Neural cell (in vitro differentiated cells): Measurements from ENCODE around the gene FBLN2.

Experiments
- CTCF ChIP-seq: fragments of 450-650 bp; IDR thresholded peaks from 2 replicates; pipeline ENCODE4 v1.5.1; 2014; ENCODE audit warnings: antibody characterized with exemption, mild to moderate bottlenecking, moderate library complexity; ENCODE audit not compliant: poor library complexity, severe bottlenecking
- POLR2AphosphoS5 ChIP-seq: IDR thresholded peaks from 2 replicates; pipeline ENCODE4 v1.6.1; 2012
- RAD21 ChIP-seq: fragments of 450-650 bp; conservative IDR thresholded peaks from 2 replicates; pipeline ENCODE4 v1.6.1; 2014; ENCODE audit warnings: antibody characterized with exemption, mild to moderate bottlenecking, moderate library complexity
- TAF1 ChIP-seq: IDR thresholded peaks from 2 replicates; pipeline ENCODE4 v1.6.1; 2012; ENCODE audit warnings: low read depth

GRCh38 chr3:13653631-13654279 lies 104.8 kb downstream of the FBLN2 start:
- no peak for TF ChIP-seq POLR2AphosphoS5
- no peak for TF ChIP-seq TAF1
- TF ChIP-seq CTCF, result no peak
- no peak for TF ChIP-seq RAD21
